PFSK-1 (cell line): ENCODE results near the gene GSDME.

ENCODE experiments used
- FOXP2 ChIP-seq: optimal IDR thresholded peaks from 2 replicates; pipeline ENCODE3; 2011; ENCODE audit warnings: borderline replicate concordance, control low read depth, inconsistent platforms; ENCODE audit not compliant: insufficient read depth; ENCODE audit errors: extremely low read length, extremely low read depth
- POLR2AphosphoS5 ChIP-seq: IDR thresholded peaks from 2 replicates; pipeline ENCODE4 v1.6.1; 2012; ENCODE audit warnings: low read depth, mild to moderate bottlenecking, control low read depth, low read length, moderate library complexity
- SIN3A ChIP-seq: IDR thresholded peaks from 2 replicates; pipeline ENCODE4 v1.6.1; 2012; ENCODE audit warnings: mild to moderate bottlenecking, low read length, moderate library complexity, borderline replicate concordance; ENCODE audit not compliant: insufficient read depth
- TAF1 ChIP-seq: IDR thresholded peaks from 2 replicates; pipeline ENCODE4 v1.6.1; 2012; ENCODE audit warnings: low read length, control low read depth, borderline replicate concordance; ENCODE audit not compliant: insufficient read depth
- TF ChIP-seq, protein P1 (sequence below), 2 experiments: IDR thresholded peaks; 2 replicates each; pipeline versions ENCODE4 v1.6.1 to v1.8.0; 2011 to 2012; ENCODE audit warnings: low read depth in 2 of 2, low read length in 2 of 2, control low read depth in 1 of 2, inconsistent platforms in 1 of 2, mild to moderate bottlenecking in 1 of 2, moderate library complexity in 1 of 2; ENCODE audit not compliant: insufficient read depth in 1 of 2

The GSDME gene

DNA sequence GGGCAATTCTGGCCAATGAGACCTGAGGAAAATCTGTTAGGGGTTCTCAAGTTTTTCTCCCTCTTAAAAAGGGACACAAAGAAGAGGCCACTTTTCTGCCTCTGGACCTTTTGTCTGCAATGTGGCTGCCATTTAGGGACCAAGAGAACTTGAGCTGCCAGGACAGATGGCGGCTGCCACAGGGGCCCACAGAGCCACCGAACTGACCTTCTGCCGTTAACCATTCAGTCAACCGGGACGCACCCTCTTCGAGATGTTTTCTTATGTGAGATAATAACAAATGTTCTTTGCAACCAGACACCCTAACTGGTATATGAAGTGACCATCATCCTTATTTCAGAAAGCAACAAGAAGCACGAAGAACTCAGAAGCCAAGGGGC is 29.2 kb downstream of the GSDME start:
- TF ChIP-seq TAF1 (no peak), SIN3A (no peak), POLR2AphosphoS5 (no peak), FOXP2 (no peak)
- TF ChIP-seq, protein P1, sequence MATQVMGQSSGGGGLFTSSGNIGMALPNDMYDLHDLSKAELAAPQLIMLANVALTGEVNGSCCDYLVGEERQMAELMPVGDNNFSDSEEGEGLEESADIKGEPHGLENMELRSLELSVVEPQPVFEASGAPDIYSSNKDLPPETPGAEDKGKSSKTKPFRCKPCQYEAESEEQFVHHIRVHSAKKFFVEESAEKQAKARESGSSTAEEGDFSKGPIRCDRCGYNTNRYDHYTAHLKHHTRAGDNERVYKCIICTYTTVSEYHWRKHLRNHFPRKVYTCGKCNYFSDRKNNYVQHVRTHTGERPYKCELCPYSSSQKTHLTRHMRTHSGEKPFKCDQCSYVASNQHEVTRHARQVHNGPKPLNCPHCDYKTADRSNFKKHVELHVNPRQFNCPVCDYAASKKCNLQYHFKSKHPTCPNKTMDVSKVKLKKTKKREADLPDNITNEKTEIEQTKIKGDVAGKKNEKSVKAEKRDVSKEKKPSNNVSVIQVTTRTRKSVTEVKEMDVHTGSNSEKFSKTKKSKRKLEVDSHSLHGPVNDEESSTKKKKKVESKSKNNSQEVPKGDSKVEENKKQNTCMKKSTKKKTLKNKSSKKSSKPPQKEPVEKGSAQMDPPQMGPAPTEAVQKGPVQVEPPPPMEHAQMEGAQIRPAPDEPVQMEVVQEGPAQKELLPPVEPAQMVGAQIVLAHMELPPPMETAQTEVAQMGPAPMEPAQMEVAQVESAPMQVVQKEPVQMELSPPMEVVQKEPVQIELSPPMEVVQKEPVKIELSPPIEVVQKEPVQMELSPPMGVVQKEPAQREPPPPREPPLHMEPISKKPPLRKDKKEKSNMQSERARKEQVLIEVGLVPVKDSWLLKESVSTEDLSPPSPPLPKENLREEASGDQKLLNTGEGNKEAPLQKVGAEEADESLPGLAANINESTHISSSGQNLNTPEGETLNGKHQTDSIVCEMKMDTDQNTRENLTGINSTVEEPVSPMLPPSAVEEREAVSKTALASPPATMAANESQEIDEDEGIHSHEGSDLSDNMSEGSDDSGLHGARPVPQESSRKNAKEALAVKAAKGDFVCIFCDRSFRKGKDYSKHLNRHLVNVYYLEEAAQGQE (IDR thresholded peaks at IDR 0.05; ENCODE audit: insufficient read depth in 1 of 2, low read depth in 2 of 2, low read length in 2 of 2), result no peak

DNA sequence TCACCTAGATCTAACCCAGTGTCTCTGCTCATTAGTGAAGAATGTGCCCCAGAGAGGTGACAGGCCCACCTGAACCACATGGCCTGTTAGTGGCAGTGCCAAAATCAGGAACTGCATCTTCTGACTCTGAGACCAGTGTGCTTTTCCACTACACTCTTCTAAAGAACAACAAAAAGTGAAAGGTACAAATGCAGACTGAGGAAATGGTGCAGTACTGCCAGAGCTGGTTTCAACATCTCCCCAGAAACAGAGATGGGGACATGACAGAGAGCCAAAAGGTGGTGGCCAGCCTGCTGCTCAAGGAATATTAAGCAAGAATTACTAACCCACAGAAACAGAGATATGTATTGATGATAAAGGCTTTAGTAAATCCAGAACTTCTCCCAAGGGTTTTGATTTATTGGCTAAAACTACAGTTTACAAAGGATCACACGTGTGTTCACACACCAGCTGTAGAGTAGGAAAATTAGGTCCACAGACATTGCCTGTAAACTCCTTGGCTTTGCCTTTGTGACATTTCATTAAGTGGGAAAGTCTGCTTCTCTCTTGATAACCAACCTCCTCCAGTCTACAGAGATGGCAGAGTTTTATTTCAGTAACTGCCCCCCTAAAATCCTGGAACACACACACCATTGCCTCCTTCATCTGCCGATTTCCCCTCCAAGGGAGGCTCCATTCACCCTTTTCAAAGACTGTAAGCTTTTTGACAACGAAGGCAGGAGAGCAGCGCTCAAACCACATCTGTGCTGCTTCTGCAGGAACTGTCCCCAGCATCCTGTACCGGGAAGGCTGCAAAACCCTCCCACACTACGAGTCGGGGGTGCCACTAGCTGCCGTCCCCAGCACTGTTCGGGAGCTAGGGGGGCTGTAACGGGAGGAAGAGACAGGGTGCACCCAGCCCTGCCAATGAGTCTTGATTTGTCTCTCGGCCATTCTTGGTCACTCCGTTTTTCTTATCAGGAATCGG is 29.8 kb downstream of the GSDME start:
- TF ChIP-seq, protein P1 (IDR thresholded peaks at IDR 0.05; ENCODE audit: insufficient read depth in 1 of 2, low read depth in 2 of 2, low read length in 2 of 2), result no peak
- no peak for TF ChIP-seq POLR2AphosphoS5
- TF ChIP-seq SIN3A, result no peak
- TF ChIP-seq TAF1, result no peak
- no peak for TF ChIP-seq FOXP2

DNA sequence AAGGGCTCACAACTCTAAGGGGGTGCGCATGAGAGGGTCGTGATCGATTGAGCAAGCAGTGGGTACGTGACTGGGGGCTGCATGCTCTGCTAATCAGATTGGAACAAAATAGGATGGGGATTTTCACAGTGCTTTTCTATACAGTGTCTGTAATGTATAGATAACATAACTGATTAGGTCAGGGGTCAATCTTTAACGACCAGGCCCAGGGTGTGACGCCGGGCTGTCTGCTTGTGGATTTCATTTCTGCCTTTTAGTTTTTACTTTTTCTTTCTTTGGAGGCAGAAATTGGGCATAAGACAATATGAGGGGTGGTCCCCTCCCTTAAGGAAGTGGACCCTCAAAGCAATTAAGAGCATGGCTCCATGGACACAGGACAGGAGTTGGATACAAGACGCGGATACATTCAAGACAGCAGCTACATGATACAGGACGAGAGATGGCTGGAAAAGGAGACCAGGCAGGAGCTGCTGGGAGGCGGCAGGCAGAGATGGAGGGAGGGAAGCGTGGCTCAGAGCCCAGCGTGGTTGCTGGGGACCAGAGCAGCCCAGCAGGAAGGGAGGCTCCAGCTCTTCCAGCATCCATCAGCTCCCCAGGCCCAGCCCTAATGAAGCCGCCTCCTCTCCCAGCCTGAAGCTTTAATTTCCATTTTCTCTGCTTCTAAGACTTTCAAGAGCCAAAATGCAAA is 31.6 kb downstream of the GSDME start:
- TF ChIP-seq TAF1, result no peak
- no peak for TF ChIP-seq FOXP2
- TF ChIP-seq, protein P1 (IDR thresholded peaks at IDR 0.05; ENCODE audit: insufficient read depth in 1 of 2, low read depth in 2 of 2, low read length in 2 of 2), result no peak
- no peak for TF ChIP-seq POLR2AphosphoS5
- no peak for TF ChIP-seq SIN3A

DNA sequence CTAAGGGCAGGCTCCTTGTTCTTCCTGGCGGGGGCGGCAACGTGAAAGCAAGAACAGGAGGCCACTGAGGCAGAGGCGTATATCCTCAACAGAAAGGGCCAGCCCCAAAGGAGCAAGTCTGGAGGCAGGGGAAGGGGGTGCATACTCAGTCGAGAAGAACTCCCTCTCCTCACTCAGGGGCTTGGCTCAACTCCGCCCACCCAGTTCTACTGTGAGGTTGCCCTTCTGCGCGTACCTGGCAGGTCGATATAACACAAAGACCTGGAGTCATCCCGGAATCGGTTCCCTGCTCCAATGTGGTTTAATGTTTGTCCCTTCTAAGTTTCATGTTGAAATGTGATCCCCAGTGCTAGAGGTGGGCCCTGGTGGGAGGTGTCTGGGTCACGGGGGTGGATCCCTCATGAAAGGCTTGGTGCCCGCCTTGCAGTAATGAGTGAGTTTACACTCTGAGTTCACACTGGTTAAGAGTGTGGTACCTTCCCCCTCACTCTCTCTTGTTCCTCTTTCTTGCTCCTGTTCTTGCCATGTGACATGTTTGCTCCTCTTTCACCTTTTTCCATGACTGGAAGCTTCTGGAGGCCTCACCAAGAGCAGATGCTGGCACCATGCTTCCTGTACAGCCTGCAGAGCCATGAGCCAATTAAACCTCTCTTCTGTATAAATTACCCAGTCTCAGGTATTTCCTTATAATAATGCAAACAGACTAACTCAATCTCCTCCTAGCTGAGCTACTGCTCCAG is 32.6 kb downstream of the GSDME start:
- TF ChIP-seq SIN3A (no peak), FOXP2 (no peak), TAF1 (no peak), POLR2AphosphoS5 (no peak)
- TF ChIP-seq, protein P1 (IDR thresholded peaks at IDR 0.05; ENCODE audit: insufficient read depth in 1 of 2, low read depth in 2 of 2, low read length in 2 of 2), result no peak
